Activated CD8-positive, alpha-beta memory T cell treated with anti-CD3 and anti-CD28 coated beads, Interleukin-2, amount 10 ng/mL, durations not matched to agents 7 days and 5 days (primary cell): ENCODE data around the gene FAM186B. TPM values are rescaled to one million over a fixed set of nuclear protein-coding genes. Genes with fewer than 3 reads are reported as not detected.
"Not testable (repeated sequence)": the region's sequence is repeated elsewhere in the genome, so short reads cannot be mapped to it uniquely, and the experiment has no call there.

ENCODE experiments used
- ATAC-seq: fragments of 150-1000 bp; cut with Tn5 transposase; one replicate; pipeline ENCODE4 v1.10.0; 2021; ENCODE audit warnings: moderate library complexity
- CTCF ChIA-PET: fragments of 350-600 bp; sonication (Branson Sonifier 250); formaldehyde crosslinking; loops from one replicate; lab custom pipeline; 2021; ENCODE audit warnings: antibody characterized with exemption; lab: Charles Lee
- DNase-seq: peaks from one replicate; pipeline ENCODE4 v3.0.0-alpha.2; 2020
- H3K27ac Mint-ChIP-seq: one replicate; pipeline ENCODE4 v1.8.0; 2021; ENCODE audit warnings: mild to moderate bottlenecking, mixed read lengths
- H3K27me3 Mint-ChIP-seq: one replicate; pipeline ENCODE4 v1.8.0; 2021; ENCODE audit warnings: mixed read lengths
- H3K36me3 Mint-ChIP-seq: one replicate; pipeline ENCODE4 v1.8.0; 2021; ENCODE audit warnings: mild to moderate bottlenecking, mixed read lengths
- H3K4me1 Mint-ChIP-seq: one replicate; pipeline ENCODE4 v1.8.0; 2021; ENCODE audit warnings: mixed read lengths
- H3K4me3 Mint-ChIP-seq: one replicate; pipeline ENCODE4 v1.8.0; 2021; ENCODE audit warnings: mild to moderate bottlenecking, moderate library complexity, mixed read lengths
- H3K9me3 Mint-ChIP-seq: one replicate; pipeline ENCODE4 v1.8.0; 2022; ENCODE audit warnings: low read depth, mixed read lengths
- total RNA-seq, 2 experiments: library from RNA; stranded (reverse); gene quantifications; one replicate each; pipeline ENCODE4 v1.2.3, GENCODE V29; 2021

Gene FAM186B
- total RNA-seq, result not detected

GRCh38 chr12:49605539-49605938 is at the start of gene FAM186B:
FAM186B (minus strand) TSS chr12:49605639; CDS start chr12:49605477, 162 bp downstream.
- H3K27me3 Mint-ChIP-seq, DNase-seq, H3K9me3 Mint-ChIP-seq, ATAC-seq, H3K4me1 Mint-ChIP-seq, H3K27ac Mint-ChIP-seq, H3K4me3 Mint-ChIP-seq, H3K36me3 Mint-ChIP-seq: not testable (repeated sequence)
- CTCF ChIA-PET, result interaction anchor here (0.7 to 0.8 kb wide), 2 partner anchors 13 to 38 kb away, joined by 3 read pairs; no protein-coding TSS in a partner anchor

- Mint-ChIP-seq H3K27me3 (no peaks in the 10 kb centered on the region), H3K36me3 (peaks cover 16% of the 10 kb centered on the region), H3K9me3 (no peaks in the 10 kb centered on the region), H3K4me1 (peaks cover 4% of the 10 kb centered on the region), H3K27ac (no peak overlapping the region), H3K4me3 (no peak overlapping the region)
- ATAC-seq (no peak), DNase-seq (no peak)
- CTCF ChIA-PET, result interaction anchor here (0.7 to 2.6 kb wide), 9 partner anchors 10 to 54 kb away, joined by 3 to 13 read pairs (median 5); partner anchors contain the start of gene PRPF40B
These were observed 49.3 kb upstream of the FAM186B start for GRCh38 chr12:49654715-49655114.

GRCh38 chr12:49652921-49653520 is 47.6 kb upstream of the FAM186B start:
- H3K36me3 Mint-ChIP-seq, result peaks cover 14% of the 10 kb centered on the region
- ATAC-seq (no peak), DNase-seq (no peak)
- H3K9me3 Mint-ChIP-seq, result no peaks in the 10 kb centered on the region
- CTCF ChIA-PET, result interaction anchor here (1.1 to 2.2 kb wide), 5 partner anchors 8 to 30 kb away, joined by 3 to 8 read pairs (median 5); partner anchors contain the start of gene PRPF40B
- H3K4me3 Mint-ChIP-seq, result no peak overlapping the region
- H3K4me1 Mint-ChIP-seq, result peaks cover 11% of the 10 kb centered on the region
- H3K27me3 Mint-ChIP-seq, result no peaks in the 10 kb centered on the region
- H3K27ac Mint-ChIP-seq, result no peak overlapping the region

GRCh38 chr12:49651855-49652254 is 46.4 kb upstream of the FAM186B start:
- no peak for DNase-seq
- ATAC-seq, result no peak
- Mint-ChIP-seq H3K4me3 (no peak overlapping the region), H3K9me3 (no peaks in the 10 kb centered on the region), H3K27ac (no peak overlapping the region), H3K36me3 (peaks cover 9% of the 10 kb centered on the region), H3K27me3 (no peaks in the 10 kb centered on the region), H3K4me1 (peaks cover 11% of the 10 kb centered on the region)
- CTCF ChIA-PET, result interaction anchor here (0.8 to 1.8 kb wide), 5 partner anchors 12 to 54 kb away, joined by 3 to 5 read pairs (median 4); partner anchors contain the start of gene PRPF40B

- peaks cover 10% of the 10 kb centered on the region for H3K4me1 Mint-ChIP-seq
- H3K9me3 Mint-ChIP-seq, result no peaks in the 10 kb centered on the region
- peak overlapping the region; percentile 3 for H3K27ac Mint-ChIP-seq
- H3K36me3 Mint-ChIP-seq, result peaks cover 6% of the 10 kb centered on the region
- DNase-seq (no peak), ATAC-seq (no peak)
- CTCF ChIA-PET, result interaction anchor here (3.4 to 4.2 kb wide), 2 partner anchors 49 to 58 kb away, joined by 12 to 44 read pairs; partner anchors contain the start of gene FMNL3
- no peak overlapping the region for H3K4me3 Mint-ChIP-seq
- H3K27me3 Mint-ChIP-seq, result no peaks in the 10 kb centered on the region
These were observed 44.5 kb upstream of the FAM186B start for GRCh38 chr12:49649892-49650291.

GRCh38 chr12:49649445-49649844 is 44.0 kb upstream of the FAM186B start:
- H3K27ac Mint-ChIP-seq, result peak overlapping the region; percentile 51
- CTCF ChIA-PET, result interaction anchor here (1.8 to 4.2 kb wide), 4 partner anchors 12 to 58 kb away, joined by 8 to 44 read pairs (median 14); partner anchors contain the start of gene FMNL3
- H3K36me3 Mint-ChIP-seq, result peaks cover 5% of the 10 kb centered on the region

GRCh38 chr12:49648712-49649003 is 43.2 kb upstream of the FAM186B start:
- Mint-ChIP-seq H3K36me3 (peaks cover 4% of the 10 kb centered on the region), H3K4me1 (peaks cover 14% of the 10 kb centered on the region), H3K27me3 (no peaks in the 10 kb centered on the region), H3K27ac (peak overlapping the region; percentile 51), H3K4me3 (no peak overlapping the region), H3K9me3 (no peaks in the 10 kb centered on the region)
- ATAC-seq (no peak), DNase-seq (no peak)
- CTCF ChIA-PET, result interaction anchor here (0.6 to 4.2 kb wide), 12 partner anchors 10 to 129 kb away, joined by 3 to 44 read pairs (median 6); partner anchors contain the start of genes FMNL3 and PRPF40B

More at GRCh38 chr12:49649445-49649844, 44.0 kb upstream of the FAM186B start:
- DNase-seq, result no peak
- Mint-ChIP-seq H3K4me3 (no peak overlapping the region), H3K9me3 (no peaks in the 10 kb centered on the region), H3K4me1 (peaks cover 14% of the 10 kb centered on the region), H3K27me3 (no peaks in the 10 kb centered on the region)
- no peak for ATAC-seq

GRCh38 chr12:49647827-49648711 is 42.6 kb upstream of the FAM186B start:
- H3K36me3 Mint-ChIP-seq, result peaks cover 2% of the 10 kb centered on the region
- H3K4me3 Mint-ChIP-seq, result no peak overlapping the region
- peaks cover 14% of the 10 kb centered on the region for H3K4me1 Mint-ChIP-seq
- no peak for DNase-seq
- CTCF ChIA-PET, result interaction anchor here (0.6 to 4.2 kb wide), 12 partner anchors 10 to 130 kb away, joined by 3 to 44 read pairs (median 6); partner anchors contain the start of genes FMNL3 and PRPF40B
- peak overlapping the region; percentile 73 for H3K27ac Mint-ChIP-seq
- no peaks in the 10 kb centered on the region for H3K27me3 Mint-ChIP-seq
- ATAC-seq, result no peak
- H3K9me3 Mint-ChIP-seq, result no peaks in the 10 kb centered on the region

GRCh38 chr12:49646871-49647654 is 41.6 kb upstream of the FAM186B start:
- H3K36me3 Mint-ChIP-seq, result peaks cover 2% of the 10 kb centered on the region
- CTCF ChIA-PET, result interaction anchor here (2.0 to 4.2 kb wide), 5 partner anchors 10 to 61 kb away, joined by 6 to 44 read pairs (median 12); partner anchors contain the start of genes FMNL3 and PRPF40B
- ATAC-seq, result no peak

GRCh38 chr12:49646331-49646830 is 40.9 kb upstream of the FAM186B start:
- Mint-ChIP-seq H3K36me3 (peaks cover 2% of the 10 kb centered on the region), H3K27ac (no peak overlapping the region), H3K27me3 (no peaks in the 10 kb centered on the region), H3K9me3 (no peaks in the 10 kb centered on the region), H3K4me3 (no peak overlapping the region), H3K4me1 (peaks cover 14% of the 10 kb centered on the region)
- no peak for ATAC-seq
- no peak for DNase-seq
- CTCF ChIA-PET, result interaction anchor here (0.7 to 6.4 kb wide), 5 partner anchors 9 to 61 kb away, joined by 4 to 174 read pairs (median 17); partner anchors contain the start of gene FMNL3

More at GRCh38 chr12:49646871-49647654, 41.6 kb upstream of the FAM186B start:
- H3K27ac Mint-ChIP-seq, result no peak overlapping the region
- no peak for DNase-seq
- H3K9me3 Mint-ChIP-seq, result no peaks in the 10 kb centered on the region
- H3K4me3 Mint-ChIP-seq, result no peak overlapping the region
- no peaks in the 10 kb centered on the region for H3K27me3 Mint-ChIP-seq
- peaks cover 14% of the 10 kb centered on the region for H3K4me1 Mint-ChIP-seq

- no peak for DNase-seq
- Mint-ChIP-seq H3K27me3 (no peaks in the 10 kb centered on the region), H3K27ac (peak overlapping the region; percentile 52), H3K4me1 (peaks cover 14% of the 10 kb centered on the region), H3K4me3 (no peak overlapping the region), H3K36me3 (peaks cover 2% of the 10 kb centered on the region), H3K9me3 (no peaks in the 10 kb centered on the region)
- ATAC-seq, result no peak
- CTCF ChIA-PET, result interaction anchor here (0.8 to 6.4 kb wide), 23 partner anchors 8 to 283 kb away, joined by 3 to 174 read pairs (median 5); partner anchors contain the start of genes FMNL3, PRPF40B and TMBIM6
These were observed 40.0 kb upstream of the FAM186B start for GRCh38 chr12:49645146-49646039.
